Measurements from ENCODE around the gene GATAD2A. TPM values are rescaled to one million over a fixed set of nuclear protein-coding genes. Genes with fewer than 3 reads are reported as not detected.

The GATAD2A gene
- total and polyA plus RNA-seq, 2 of the 8 experiments (the other 6 are each of a cell fraction or from before 2014, with no cell fraction given): 38.4 to 205 TPM

DNA sequence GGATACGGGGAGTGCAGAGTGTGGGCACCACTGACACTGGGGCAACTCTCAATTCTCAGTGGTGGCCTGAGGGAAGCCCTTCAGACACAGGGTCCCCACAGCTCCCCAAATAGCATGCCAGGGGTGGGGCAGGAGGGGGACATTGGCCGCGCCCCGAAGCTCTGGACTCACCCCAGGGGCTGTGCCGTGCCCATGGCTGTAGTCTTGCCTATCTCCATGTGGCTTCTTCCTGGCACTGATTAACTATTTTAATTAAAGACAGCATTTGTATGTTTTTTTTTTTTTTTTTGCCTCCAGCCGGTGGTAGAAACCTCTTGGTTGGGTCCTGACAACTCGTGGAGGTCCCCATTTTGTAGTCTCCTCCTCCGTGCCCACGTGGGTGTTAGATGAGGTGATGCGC lies 23.3 kb downstream of the GATAD2A start (continued):
- TF ChIP-seq, protein P1, sequence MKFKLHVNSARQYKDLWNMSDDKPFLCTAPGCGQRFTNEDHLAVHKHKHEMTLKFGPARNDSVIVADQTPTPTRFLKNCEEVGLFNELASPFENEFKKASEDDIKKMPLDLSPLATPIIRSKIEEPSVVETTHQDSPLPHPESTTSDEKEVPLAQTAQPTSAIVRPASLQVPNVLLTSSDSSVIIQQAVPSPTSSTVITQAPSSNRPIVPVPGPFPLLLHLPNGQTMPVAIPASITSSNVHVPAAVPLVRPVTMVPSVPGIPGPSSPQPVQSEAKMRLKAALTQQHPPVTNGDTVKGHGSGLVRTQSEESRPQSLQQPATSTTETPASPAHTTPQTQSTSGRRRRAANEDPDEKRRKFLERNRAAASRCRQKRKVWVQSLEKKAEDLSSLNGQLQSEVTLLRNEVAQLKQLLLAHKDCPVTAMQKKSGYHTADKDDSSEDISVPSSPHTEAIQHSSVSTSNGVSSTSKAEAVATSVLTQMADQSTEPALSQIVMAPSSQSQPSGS (IDR thresholded peaks at IDR 0.05; ENCODE audit: low read length): no peak

Measured in H1 (cell line).